Small intestine (tissue), 7 donors: Measurements from ENCODE around the gene CTAG1B. TPM values are rescaled to one million over a fixed set of nuclear protein-coding genes. Genes with fewer than 3 reads are reported as not detected.
"Not testable (repeated sequence)": the region's sequence is repeated elsewhere in the genome, so short reads cannot be mapped to it uniquely, and the experiment has no call there.

Source experiments
- DNase-seq, 2 donors: peaks; one replicate each; pipeline versions ENCODE4 v3.0.0 to v3.0.0-alpha.2; 2013
- FAIRE-seq: peaks from 2 replicates; lab custom pipeline; 2012; peaks lifted over from hg19 to GRCh38; lab: Jason Lieb, UNC
- H3K27ac ChIP-seq, 3 donors: one replicate each; pipeline ENCODE4 v1.5.1; 2013; ENCODE audit warnings: low read length in 2 of 3, mild to moderate bottlenecking in 2 of 3, control low read depth in 1 of 3, inconsistent platforms in 1 of 3, low read depth in 1 of 3, moderate library complexity in 1 of 3
- H3K27me3 ChIP-seq, 3 donors: one replicate each; pipeline ENCODE4 v1.6.1; 2013; ENCODE audit warnings: low read length in 3 of 3, inconsistent platforms in 1 of 3; ENCODE audit not compliant: control insufficient read depth in 3 of 3, insufficient read depth in 3 of 3
- H3K36me3 ChIP-seq, 3 donors: one replicate each; pipeline ENCODE4 v1.6.1; 2013; ENCODE audit warnings: low read length in 3 of 3, inconsistent platforms in 1 of 3, low read depth in 1 of 3, mild to moderate bottlenecking in 1 of 3, moderate library complexity in 1 of 3; ENCODE audit not compliant: control insufficient read depth in 3 of 3, insufficient read depth in 2 of 3
- H3K4me1 ChIP-seq, 3 donors: one replicate each; pipeline ENCODE4 v1.6.1; 2013; ENCODE audit warnings: low read length in 2 of 3, inconsistent platforms in 1 of 3, low read depth in 1 of 3, mild to moderate bottlenecking in 1 of 3, moderate library complexity in 1 of 3; ENCODE audit not compliant: control insufficient read depth in 3 of 3, insufficient read depth in 2 of 3
- H3K4me3 ChIP-seq, 3 donors: one replicate each; pipeline ENCODE4 v1.5.1; 2013; ENCODE audit warnings: low read length in 3 of 3, control low read depth in 1 of 3, inconsistent platforms in 1 of 3, low read depth in 1 of 3, mild to moderate bottlenecking in 1 of 3, moderate library complexity in 1 of 3
- H3K9me3 ChIP-seq, 2 donors: one replicate each; pipeline ENCODE4 v1.6.1; 2013; ENCODE audit warnings: low read depth in 1 of 2, low read length in 1 of 2; ENCODE audit not compliant: control insufficient read depth in 2 of 2, insufficient read depth in 1 of 2
- WGBS, 3 donors: extraction: QIAGEN DNeasy Blood & Tissue Kit; methylation state at CpG; one replicate each; pipeline ENCODE4 v1.1.7; 2013; 5-methylcytosine and 5-hydroxymethylcytosine counted together
- polyA plus RNA-seq, 4 donors: library from polyadenylated mRNA; stranded (reverse) in 3 of 4; unstranded in 1 of 4; fragments of 200-250 nt in 3 of 4; fragments of 120-200 nt in 1 of 4; gene quantifications; one replicate each; pipeline versions ENCODE4 v1.2.1 to v1.2.3, GENCODE V29; 2013
- donor health status: healthy with polysubstance abuse.
- donor health status: control.
- donor health status: control.
- donor health status: Bipolar disorder and iron deficiency.
- donor health status: healthy.

The CTAG1B gene
- polyA plus RNA-seq, 4 donors = not detected

GRCh38 chrX:154592505-154592904, 26.6 kb downstream of the CTAG1B start:
- no peak overlapping the region for H3K27ac ChIP-seq
- H3K4me1 ChIP-seq = no peaks in the 10 kb centered on the region
- no peaks in the 10 kb centered on the region for H3K27me3 ChIP-seq
- no peak overlapping the region for H3K4me3 ChIP-seq
- FAIRE-seq (no peak), DNase-seq (no peak)
- no peaks in the 10 kb centered on the region for H3K36me3 ChIP-seq
- no peaks in the 10 kb centered on the region for H3K9me3 ChIP-seq
- 83 to 94% (median 85%) methylated on average over 5 of the region's 5 CpGs for WGBS, 3 donors

GRCh38 chrX:154590415-154590814, 28.7 kb downstream of the CTAG1B start:
- not testable (repeated sequence) for FAIRE-seq, DNase-seq

GRCh38 chrX:154584585-154585183, 34.4 kb downstream of the CTAG1B start, which contains the start of gene CTAG1A:
Gene CTAG1A (plus strand): TSS chrX:154585133. CDS start chrX:154585207, 74 bp downstream.
- FAIRE-seq, H3K4me3 ChIP-seq, H3K27me3 ChIP-seq, H3K36me3 ChIP-seq, H3K27ac ChIP-seq, H3K9me3 ChIP-seq, DNase-seq, H3K4me1 ChIP-seq: not testable (repeated sequence)
- WGBS, 3 donors = no CpG with 5 or more reads among the region's 39 CpGs

More at GRCh38 chrX:154590415-154590814, 28.7 kb downstream of the CTAG1B start:
- H3K4me1 ChIP-seq, H3K9me3 ChIP-seq, H3K27me3 ChIP-seq, H3K36me3 ChIP-seq, H3K4me3 ChIP-seq, H3K27ac ChIP-seq: not testable (repeated sequence)
- WGBS, 3 donors = 89% methylated on average over 3 of the region's 13 CpGs; no CpG with 5 or more reads in 2 of the 3 donors

- not testable (repeated sequence) for H3K36me3 ChIP-seq, H3K4me3 ChIP-seq, DNase-seq, H3K4me1 ChIP-seq, FAIRE-seq, H3K27me3 ChIP-seq, H3K27ac ChIP-seq, H3K9me3 ChIP-seq
- no CpG with 5 or more reads among the region's 8 CpGs for WGBS, 3 donors
These were observed 36.1 kb downstream of the CTAG1B start for GRCh38 chrX:154582994-154583393.

- H3K27ac ChIP-seq, H3K27me3 ChIP-seq, H3K4me3 ChIP-seq, H3K9me3 ChIP-seq, H3K36me3 ChIP-seq, FAIRE-seq, H3K4me1 ChIP-seq, DNase-seq: not testable (repeated sequence)
- no CpG with 5 or more reads among the region's 5 CpGs for WGBS, 3 donors
These were observed 44.0 kb downstream of the CTAG1B start for GRCh38 chrX:154575076-154575475.

- not testable (repeated sequence) for H3K27me3 ChIP-seq, H3K36me3 ChIP-seq, H3K27ac ChIP-seq, FAIRE-seq, H3K4me3 ChIP-seq, H3K9me3 ChIP-seq, H3K4me1 ChIP-seq, DNase-seq
- WGBS, 3 donors = no CpG with 5 or more reads among the region's 10 CpGs
These were observed 46.0 kb downstream of the CTAG1B start for GRCh38 chrX:154573061-154573460.

- FAIRE-seq = not testable (repeated sequence)
These were observed 48.7 kb downstream of the CTAG1B start for GRCh38 chrX:154570361-154570760.

More at GRCh38 chrX:154570361-154570760, 48.7 kb downstream of the CTAG1B start:
- not testable (repeated sequence) for H3K4me1 ChIP-seq, H3K36me3 ChIP-seq, H3K4me3 ChIP-seq, H3K27ac ChIP-seq, H3K9me3 ChIP-seq, DNase-seq, H3K27me3 ChIP-seq
- no CpG with 5 or more reads among the region's 11 CpGs for WGBS, 3 donors
